Suppressor macrophage treated with lipopolysaccharide for 4 hours (primary cell): ENCODE results near the gene UBASH3B.

ENCODE experiments used
- DNase-seq: peaks from one replicate; pipeline ENCODE4 v3.0.0-alpha.2; 2020

UBASH3B gene

DNA sequence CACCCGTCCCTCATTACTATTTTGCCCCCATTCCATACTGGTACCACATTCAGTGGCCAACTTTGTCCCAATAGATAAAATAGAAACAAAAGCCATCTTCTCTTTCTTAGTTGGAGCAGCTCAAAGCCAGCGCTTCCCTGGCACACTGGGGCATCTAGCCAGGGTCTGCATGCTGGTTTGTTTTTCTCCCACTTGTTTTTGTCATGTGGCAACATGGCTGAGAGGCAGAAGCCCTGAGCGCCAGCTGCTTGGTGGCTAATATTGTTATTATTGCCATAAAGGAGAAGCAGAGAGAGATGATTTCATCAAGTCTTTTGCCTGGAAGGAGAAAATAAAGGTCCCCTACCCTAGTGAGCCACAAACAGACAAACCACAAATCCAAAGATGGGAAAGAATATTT is 134.4 kb downstream of the UBASH3B start:
- no peak for DNase-seq

DNA sequence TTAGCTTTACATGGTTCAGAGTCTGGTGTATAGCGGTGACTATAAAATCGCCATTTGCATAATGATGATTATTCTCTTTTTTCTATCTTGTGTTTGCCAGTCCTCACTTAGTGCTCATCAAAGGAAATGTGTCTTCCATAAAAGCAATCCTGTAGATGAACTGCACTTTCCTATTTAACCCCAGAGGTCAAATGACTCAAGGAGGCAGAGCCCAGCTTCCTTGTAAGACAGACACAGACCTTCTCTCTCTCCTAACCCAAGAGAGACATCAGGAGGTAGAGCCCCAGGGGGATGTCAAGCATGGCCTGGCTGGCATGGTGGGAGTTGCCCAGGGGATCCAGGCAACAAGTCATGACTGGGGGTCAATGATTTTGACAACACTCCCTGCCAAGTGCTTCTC is 135.9 kb downstream of the UBASH3B start:
- DNase-seq: no peak

DNA sequence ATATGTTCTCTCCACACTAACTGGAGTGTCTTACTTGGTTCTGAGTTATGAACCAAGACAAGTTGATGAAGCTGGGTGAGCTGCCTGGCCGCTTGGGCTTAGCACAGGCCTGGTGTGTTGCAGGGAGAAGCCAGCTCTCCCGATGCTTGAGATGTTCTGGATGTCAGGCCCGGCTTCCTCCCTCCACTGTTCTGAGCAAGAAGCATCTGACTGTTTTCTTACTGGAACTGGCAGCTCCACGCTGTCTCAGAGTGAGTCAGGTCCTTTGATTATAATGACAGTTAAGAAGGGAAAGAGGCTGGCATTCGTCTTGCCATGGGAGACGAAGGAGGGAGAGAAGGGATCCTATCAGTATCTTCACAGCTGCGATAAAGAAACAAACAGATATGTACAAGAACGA is 136.3 kb downstream of the UBASH3B start:
- DNase-seq: peak; percentile 27

DNA sequence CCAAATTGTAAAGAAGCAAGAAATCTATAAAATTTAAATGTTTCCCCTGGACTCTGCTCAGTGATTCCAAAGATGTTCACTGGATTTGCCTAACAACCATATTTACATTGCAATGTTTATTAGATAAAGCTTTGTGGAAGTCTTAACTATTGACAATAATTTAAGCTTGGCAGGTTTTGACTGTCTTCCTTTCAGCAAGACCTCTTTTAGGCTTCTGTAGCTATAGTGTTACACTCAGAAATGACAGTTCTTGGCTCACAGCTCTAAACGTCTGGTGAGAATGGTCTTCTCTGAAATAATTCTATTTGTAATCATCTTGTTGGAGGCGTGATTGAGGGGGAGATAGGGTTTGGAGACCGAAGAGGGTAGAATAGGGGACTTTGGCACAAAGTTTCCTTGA is 138.0 kb downstream of the UBASH3B start:
- no peak for DNase-seq

DNA sequence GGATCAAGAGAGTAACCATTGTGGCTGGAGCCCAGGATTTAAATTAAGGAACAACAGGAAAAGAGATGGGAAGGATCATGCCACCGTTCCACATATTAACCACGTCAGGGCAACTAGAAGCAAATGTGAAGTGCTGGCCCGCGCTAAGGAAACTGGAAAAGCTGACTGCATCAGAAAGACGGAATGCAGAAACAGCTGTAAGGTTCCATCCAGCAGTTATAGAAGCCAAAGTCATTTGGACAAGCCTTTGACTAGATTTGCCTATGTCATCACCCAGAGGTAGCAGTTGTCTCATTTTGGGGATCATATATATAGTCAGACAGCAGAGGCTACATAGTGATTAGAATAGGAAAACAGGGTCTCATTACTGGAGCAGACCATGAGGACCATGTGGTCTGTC is 139.8 kb downstream of the UBASH3B start:
- DNase-seq: no peak

DNA sequence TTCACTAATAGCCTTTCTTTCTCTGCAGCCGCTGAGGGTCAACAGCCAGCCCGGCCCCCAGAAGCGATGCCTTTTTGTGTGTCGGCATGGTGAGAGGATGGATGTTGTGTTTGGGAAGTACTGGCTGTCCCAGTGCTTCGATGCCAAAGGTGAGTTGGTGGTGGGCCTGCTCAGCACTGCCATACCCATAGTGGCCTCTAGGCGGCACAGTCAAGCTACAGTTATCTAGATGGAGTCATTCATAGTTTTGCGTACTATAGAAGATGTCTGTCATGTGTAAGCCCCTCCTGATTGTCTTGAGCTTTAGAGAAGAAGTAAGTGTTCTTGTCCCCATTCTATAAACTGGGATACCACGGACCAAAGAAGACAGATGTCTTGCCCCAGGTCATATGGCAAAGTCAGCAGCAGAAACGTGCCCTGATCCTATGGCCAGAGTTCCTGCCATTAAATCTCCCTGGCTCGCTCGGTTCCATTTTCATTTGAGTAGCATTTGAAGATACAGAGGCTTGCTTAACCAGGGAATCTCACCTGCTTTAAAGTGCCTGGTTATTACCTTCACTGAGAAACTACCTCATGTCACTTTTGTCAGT is 140.7 kb downstream of the UBASH3B start:
- DNase-seq: peak; percentile 66

DNA sequence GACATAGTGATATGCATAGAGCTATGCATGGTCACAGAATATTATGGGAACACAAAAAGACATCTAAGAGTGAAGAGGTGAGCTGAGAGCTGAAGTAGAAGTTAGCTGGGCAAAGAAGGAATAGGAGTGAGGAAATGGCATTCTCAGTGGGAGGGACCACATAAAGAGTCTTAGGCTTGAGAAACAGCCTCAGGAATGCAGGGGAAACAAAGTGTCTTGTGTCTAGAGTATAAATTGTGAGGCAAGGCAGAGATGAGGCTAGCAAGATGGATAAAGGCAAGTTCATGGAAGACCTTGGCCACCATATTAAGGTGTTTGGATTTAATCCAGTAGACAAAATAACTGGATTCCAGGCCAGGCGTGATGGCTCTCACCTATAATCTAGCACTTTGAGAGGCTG is 142.1 kb downstream of the UBASH3B start:
- no peak for DNase-seq

DNA sequence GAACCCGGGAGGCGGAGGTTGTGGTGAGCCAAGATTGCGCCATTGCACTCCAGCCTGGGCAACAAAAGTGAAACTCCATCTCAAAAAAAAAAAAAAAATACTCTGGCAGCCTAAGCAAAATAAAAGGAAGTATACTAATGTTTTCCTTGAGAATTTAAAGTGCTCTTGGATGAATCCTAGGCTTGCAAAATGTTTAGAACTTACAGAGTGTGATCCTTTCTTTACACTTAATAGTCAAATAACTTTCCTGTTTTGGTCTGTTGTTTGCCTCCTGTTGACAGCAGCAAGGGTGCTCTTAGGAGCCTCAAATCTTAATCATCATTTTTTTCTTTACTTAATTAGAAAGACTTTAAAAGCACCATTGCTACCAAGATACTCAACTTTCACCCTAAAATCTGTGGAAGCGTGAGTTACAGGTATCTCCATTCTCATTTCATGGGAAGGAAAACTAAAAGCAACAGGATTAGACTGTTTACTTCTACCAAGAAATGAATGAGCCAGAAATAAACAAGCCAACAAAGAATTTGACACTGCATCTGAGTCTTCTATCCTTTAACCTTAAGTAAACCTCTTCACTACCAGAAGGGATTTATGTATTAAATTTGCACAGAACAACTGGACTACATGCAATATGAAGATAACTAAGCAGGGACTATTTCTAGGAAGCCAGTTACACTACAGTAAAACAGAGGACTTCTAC is 144.0 kb downstream of the UBASH3B start:
- DNase-seq: peak; percentile 56

DNA sequence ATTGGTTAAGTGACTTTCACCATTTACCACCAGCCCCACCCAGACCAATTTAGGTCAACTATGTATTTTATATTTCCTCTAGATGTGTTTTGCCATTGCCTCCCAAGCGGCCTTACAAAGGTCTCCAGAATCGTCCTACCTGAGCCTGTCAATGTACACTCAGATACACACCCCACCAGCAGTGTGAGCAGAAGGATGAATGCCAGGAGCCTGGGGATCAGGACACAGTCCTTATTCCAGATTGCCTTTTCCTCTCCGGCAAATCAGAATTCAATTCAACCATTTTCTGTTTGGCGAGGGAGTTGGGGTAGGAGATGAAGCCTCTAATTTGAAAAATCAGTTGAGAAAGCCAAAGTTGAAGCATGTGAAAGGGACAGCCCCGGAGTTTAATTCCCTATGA is 147.4 kb downstream of the UBASH3B start:
- no peak for DNase-seq

DNA sequence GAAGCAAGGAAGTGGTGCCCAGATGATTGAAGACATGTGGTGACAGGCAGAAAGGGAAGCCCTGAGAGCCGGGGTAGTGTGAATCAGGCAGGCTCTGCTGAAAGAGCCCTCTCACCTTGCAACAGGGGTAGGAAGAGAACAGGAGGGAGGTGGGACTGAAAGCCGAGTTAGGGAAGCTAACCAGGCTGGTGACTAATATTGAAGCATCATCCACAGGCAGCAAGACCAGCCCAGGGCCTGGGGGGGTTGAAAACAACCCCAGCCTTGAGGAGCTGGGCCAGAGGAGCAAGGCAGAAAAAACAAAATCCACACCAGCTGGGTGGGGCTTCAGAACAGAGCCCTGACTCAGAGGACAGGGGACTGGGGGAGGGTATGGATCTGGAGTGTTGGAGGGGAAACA is 147.8 kb downstream of the UBASH3B start:
- no peak for DNase-seq

DNA sequence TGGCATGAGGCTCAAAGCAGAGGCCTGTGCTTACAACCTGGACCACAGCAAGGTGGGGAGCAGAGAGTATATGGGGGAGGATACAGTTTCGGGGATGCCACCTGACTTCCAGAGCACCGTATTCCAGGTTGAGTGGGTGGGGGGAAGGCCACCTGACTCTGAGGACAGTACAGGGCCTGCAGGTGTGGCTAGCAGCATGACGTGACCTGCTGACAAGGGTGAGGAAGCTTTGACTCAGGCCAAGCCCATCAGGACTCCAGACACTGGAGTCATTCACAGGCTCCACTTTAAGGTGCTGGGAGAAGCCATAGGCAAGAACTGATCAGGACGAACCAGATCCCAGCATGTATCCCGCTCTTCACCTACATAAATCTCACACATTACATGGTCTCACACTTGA is 148.2 kb downstream of the UBASH3B start:
- no peak for DNase-seq

DNA sequence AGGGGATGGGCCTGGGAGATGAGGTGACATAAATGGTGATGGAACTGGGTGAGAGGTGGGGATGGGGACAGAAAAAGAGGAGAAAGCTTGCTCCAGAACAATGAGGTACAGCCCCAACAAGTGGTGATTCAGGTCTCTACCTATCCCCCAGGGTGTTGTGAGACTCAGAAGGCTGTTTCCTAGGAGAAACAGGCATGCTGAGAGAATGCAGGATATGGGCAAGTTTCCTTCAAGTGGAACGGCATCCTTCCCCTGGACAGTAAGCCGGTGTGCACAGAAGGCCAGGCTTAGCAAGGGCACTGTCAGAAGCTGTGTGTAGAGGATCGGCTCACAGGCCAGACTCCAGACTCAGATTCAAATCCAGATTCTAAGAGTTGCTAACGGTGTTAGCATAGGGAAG is 148.6 kb downstream of the UBASH3B start:
- no peak for DNase-seq

DNA sequence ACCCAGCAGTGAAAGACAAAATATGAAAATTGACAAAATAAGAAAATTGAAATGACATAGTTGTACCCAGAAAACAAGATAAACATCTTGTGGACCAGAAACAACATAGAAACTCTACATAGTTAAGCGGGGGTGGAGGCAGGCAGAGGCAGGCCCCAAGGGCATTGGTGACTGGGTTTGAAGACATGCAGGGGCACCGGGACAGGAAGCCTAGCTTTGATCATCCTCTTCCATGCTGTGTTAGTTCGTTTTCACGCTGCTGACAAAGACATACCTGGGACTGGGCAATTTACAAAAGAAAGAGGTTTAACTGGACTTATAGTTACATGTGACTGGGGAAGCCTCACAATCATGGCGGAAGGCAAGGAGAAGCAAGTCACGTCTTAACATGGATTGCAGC is 149.3 kb downstream of the UBASH3B start:
- no peak for DNase-seq

DNA sequence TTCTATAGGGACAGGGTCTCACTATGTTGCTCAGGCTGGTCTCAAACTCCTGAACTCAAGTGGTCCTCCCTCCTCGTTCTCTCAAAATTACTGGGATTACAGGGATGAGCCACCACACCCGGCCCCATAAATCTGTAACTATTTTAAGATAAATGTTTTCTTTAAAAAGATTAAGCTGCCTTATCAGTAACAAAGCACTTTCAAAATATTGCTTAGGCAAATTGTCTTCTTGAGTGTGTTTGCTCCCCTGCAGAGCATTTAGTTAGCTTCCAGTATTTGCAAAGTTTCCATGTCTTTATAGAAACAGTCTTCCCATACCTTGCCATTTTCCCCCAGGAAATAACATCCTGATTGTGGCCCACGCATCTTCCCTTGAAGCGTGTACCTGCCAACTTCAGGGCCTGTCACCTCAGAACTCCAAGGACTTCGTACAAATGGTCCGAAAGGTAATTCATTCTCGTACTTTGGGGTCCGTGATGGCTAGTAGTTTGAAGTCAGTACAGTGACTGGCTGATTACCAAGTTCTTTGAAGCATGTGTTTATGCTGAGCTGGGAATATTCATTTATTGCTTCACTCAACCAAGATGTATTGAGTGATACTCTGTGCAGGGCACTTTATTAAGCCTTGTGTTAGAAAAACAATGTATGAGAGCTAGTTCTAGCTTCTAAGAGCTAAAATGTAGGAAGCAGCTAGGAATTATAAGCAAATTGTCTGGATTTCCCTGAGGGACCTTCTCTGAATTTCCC is 152.4 kb downstream of the UBASH3B start:
- DNase-seq: no peak

DNA sequence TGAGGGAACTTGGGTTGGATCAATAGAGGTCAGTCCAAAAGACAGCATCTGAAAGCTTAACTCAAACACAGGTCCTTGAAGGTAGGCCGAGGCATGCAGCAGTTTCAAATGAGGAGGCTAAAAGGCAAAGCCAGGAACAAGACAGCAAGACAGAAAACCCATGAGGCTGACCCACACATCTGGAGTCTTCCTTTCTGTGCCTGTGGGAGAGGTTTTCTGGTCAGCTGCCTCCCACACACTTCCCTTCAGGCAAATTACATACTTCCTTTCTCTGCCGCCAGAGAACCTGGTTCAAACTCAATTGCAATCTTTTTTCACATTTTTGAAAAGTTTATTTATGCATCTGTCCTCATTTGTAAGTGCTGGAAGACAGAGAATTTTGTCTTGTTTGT is 153.0 kb downstream of the UBASH3B start:
- DNase-seq: peak; percentile 74

DNA sequence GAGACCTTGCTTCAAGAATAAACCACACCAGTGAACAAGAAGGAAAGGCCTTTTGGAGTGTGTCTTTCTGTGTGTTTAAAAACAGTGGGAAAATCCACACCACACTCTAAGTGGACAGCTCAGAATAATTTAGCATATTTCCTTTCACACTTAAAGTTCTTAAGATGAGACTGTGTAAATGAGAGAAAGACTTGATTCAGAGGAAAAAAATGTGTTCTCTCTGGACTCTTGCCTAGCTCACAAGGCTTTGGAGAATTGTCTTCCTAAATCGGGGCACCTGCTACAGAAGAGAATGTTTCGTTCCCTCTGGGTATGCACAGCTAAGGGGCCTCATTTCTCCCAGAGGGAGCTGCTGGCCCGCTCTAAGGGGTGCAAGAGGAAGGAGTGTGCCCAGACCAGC is 154.3 kb downstream of the UBASH3B start:
- DNase-seq: no peak

DNA sequence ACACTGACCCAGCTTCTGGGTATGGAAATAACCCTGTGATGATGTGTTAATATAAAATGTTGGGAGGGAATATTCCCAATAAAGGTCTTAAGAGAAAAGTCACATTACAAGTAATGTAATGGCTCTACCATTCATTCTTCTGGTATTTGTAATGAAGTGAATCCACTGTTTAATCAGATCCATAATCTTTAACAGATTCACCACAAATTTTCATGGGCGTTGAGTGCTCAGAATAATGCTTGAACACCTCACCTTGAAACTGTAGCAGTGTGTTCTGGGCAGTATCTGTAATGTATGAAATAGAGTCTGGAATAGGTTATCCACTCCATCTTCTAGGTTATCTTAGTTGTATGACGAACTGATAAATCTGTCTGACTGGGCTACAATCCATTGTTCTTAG is 156.2 kb downstream of the UBASH3B start:
- no peak for DNase-seq

DNA sequence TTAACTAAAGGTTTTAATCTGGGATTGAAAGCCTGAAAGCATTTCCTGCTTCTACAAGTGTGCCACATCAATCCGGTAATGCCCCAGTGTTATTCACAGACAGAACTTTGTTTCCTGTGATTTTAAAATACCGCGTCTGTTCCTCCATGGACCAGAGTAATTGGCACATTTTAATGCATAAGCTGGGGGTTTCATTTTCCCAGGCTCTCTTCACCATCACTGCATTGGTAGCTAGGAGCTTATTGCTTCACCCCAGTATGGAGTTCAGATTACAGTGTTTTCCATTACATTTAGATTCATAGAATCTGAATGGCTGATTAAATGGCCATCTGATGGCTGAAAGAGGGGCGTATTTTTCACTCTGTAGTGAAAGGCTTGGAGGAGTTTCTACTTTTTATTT is 157.1 kb downstream of the UBASH3B start:
- DNase-seq: no peak

DNA sequence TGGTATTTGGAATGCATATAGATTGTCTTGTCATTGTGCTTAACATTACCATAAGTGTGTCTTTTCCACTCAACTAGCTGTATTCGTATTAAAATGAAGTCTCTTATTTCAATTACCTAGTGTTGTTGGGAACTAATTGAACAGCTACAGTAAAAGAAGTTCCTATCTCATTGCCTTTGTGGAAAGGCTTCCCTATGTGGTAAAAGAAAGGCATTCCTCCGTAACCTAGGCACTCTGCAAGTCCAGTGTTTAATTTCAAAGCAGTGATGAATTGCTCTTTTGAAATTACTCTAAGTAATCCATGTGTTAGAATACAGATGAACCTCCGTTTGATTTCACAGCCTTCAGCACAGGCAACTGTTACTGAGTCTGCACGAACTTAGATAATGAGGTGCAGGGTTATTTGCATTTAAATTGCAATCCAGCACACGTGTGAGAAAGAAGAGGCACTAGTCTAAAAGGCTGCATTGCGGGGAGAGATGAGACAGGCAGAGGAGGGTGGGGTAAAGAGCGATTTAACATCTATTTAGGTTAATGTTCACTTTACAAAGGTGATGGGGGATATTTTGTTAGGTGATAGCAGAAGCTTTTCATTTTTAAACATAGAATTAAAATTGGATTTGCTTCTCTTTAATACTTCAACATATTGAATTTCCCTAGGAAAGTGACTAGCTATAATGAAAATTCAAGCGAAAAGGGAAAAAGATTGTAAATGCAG is 157.8 kb downstream of the UBASH3B start:
- DNase-seq: no peak

DNA sequence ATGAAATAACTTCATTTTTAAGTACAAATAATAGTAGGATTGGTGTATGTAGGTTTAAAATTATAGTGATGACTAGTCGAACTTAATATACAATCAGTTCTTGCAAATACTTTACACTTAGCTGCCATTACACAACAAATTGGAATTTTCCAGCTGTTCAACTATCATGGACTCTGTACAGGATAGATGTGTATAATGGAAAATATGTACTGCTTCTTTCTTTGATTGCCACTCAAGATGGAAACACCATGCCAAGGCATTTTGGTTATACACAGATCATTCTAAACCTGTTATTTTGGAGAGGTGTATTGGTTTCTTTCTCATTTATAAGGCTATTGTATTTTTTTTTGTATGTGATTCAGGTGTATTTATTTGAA is 158.4 kb downstream of the UBASH3B start:
- no peak for DNase-seq

DNA sequence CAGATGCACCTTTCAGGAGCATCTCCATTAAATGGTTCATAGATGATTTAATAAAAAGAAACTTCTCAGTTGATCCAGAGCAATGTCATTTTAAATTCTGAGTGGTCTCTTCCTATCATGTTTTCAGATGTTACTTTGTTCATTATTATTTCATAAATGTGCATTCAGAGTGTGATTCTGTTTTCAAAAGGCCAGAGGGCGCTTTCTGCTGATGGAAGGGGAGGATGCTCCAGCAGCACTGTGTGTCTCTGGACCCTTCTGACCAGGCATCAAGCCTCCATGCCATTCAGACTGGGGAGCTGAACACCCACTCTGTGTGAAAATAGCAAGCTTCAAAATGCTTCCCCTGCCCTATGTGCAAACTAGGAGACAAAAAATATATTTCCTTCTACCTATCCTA is 158.9 kb downstream of the UBASH3B start:
- no peak for DNase-seq

DNA sequence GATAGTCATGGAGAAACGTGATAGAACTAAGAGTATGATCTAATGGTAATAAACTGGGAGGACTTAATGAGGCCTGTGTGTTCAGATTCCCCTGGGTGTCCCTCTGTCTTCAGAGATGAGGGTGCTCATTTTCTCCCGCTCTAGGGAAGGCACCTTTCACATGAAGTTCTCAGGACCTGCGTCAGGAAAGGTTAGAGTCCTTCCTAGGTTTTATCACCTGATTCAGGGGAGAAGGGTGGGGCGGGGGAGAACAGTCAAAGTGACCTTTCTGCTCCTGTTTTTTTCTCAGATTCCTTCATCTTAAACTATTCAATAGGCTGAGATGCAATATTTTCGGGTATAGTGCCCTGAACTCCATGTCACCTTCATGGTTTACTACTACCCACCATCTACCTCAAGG is 160.4 kb downstream of the UBASH3B start:
- no peak for DNase-seq

DNA sequence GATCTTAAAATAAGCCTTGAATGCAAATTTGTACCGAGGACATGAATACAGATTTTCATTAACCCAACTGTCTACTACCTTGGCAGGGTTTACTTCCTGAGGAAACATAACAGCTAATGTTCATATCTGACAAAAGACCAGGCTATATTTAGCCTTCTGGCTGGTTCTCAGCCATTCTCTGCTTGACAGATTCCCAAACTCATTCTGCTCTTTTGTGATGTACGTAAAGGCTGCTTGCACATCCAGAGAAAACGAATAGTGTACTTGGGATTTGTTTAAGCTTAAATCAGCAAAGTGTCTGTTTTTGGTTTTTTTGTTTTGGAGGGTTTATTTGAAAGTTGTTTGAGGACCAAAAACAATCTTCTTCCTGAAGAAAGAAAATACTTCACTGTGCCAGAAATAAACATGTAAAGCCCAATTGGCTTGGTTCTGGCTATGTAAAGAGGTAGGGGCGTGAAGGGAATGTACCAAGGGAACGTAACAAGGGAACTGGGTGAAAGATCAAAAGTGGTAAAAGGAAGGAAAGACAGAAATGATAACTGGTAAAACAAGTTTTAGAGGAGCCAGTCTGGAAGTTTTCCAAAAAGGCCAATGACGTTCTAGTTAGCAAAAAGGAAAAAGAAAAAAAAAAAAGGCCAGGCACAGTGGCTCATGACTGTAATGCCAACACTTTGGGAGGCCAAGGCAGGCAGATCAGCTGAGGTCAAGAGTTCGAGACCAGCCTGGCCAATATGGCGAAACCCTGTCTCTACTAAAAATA is 161.4 kb downstream of the UBASH3B start:
- DNase-seq: no peak
